Astrocyte (in vitro differentiated cells and primary cell): ENCODE results near the gene ANKDD1B. TPM values are rescaled to one million over a fixed set of nuclear protein-coding genes. Genes with fewer than 3 reads are reported as not detected.

Experiments
- DNase-seq: peaks from one replicate; pipeline ENCODE4 v3.0.0-alpha.2; 2010; ENCODE audit warnings: low read depth
- FAIRE-seq: peaks from 2 replicates; lab custom pipeline; 2011; peaks lifted over from hg19 to GRCh38; lab: Jason Lieb, UNC
- H2AFZ ChIP-seq: 2 replicates; pipeline ENCODE4 v1.6.0; 2012; ENCODE audit warnings: low read depth, low read length, inconsistent platforms
- H3K27ac ChIP-seq: 2 replicates; pipeline ENCODE4 v1.5.1; 2011; ENCODE audit warnings: low read depth, low read length, inconsistent platforms
- H3K27me3 ChIP-seq: 2 replicates; pipeline ENCODE4 v1.6.0; 2011; ENCODE audit warnings: low read length, inconsistent platforms; ENCODE audit not compliant: insufficient read depth
- H3K36me3 ChIP-seq: 2 replicates; pipeline ENCODE4 v1.5.1; 2011; ENCODE audit warnings: low read length, inconsistent platforms; ENCODE audit not compliant: insufficient read depth
- H3K4me1 ChIP-seq: 2 replicates; pipeline ENCODE4 v1.5.1; 2011; ENCODE audit warnings: low read length, inconsistent platforms; ENCODE audit not compliant: insufficient read depth
- H3K4me2 ChIP-seq: 2 replicates; pipeline ENCODE4 v1.6.0; 2012; ENCODE audit warnings: low read length, inconsistent platforms
- H3K4me3 ChIP-seq: 2 replicates; pipeline ENCODE4 v1.5.1; 2011; ENCODE audit warnings: low read depth, mild to moderate bottlenecking, low read length, inconsistent platforms; ENCODE audit not compliant: insufficient read depth
- H3K79me2 ChIP-seq: 2 replicates; pipeline ENCODE4 v1.6.0; 2012; ENCODE audit warnings: mild to moderate bottlenecking, low read length, inconsistent platforms; ENCODE audit not compliant: insufficient read depth
- H3K9ac ChIP-seq: 2 replicates; pipeline ENCODE4 v1.6.0; 2012; ENCODE audit warnings: mild to moderate bottlenecking, low read length, inconsistent platforms
- H3K9me3 ChIP-seq: 2 replicates; pipeline ENCODE4 v1.5.1; 2012; ENCODE audit warnings: low read depth, mild to moderate bottlenecking, low read length, inconsistent platforms; ENCODE audit not compliant: insufficient read depth
- H4K20me1 ChIP-seq: 2 replicates; pipeline ENCODE4 v1.6.0; 2012; ENCODE audit warnings: low read length, inconsistent platforms; ENCODE audit not compliant: insufficient read depth
- H3K27ac Mint-ChIP-seq: one replicate; pipeline ENCODE4 v1.8.0; 2021; ENCODE audit warnings: mild to moderate bottlenecking, mixed read lengths; ENCODE audit not compliant: unreplicated experiment
- H3K27me3 Mint-ChIP-seq: one replicate; pipeline ENCODE4 v1.8.0; 2021; ENCODE audit warnings: low read depth, mixed read lengths; ENCODE audit not compliant: unreplicated experiment
- H3K36me3 Mint-ChIP-seq: one replicate; pipeline ENCODE4 v1.8.0; 2021; ENCODE audit warnings: low read depth, mixed read lengths; ENCODE audit not compliant: unreplicated experiment
- H3K4me1 Mint-ChIP-seq: one replicate; pipeline ENCODE4 v1.8.0; 2021; ENCODE audit warnings: low read depth, mixed read lengths; ENCODE audit not compliant: unreplicated experiment
- H3K4me3 Mint-ChIP-seq: one replicate; pipeline ENCODE4 v1.8.0; 2021; ENCODE audit warnings: mild to moderate bottlenecking, moderate library complexity, mixed read lengths; ENCODE audit not compliant: unreplicated experiment
- H3K9me3 Mint-ChIP-seq: one replicate; pipeline ENCODE4 v1.8.0; 2021; ENCODE audit warnings: mild to moderate bottlenecking, mixed read lengths; ENCODE audit not compliant: unreplicated experiment
- EZH2 ChIP-seq: IDR thresholded peaks from 2 replicates; pipeline ENCODE4 v1.6.1; 2012; ENCODE audit warnings: mild to moderate bottlenecking, low read length, inconsistent platforms; ENCODE audit not compliant: insufficient read depth
- total RNA-seq: library from RNA; stranded (reverse); gene quantifications from 2 replicates; pipeline ENCODE4 v1.2.1, GENCODE V29; 2021
- TF ChIP-seq, protein P1 (sequence below): IDR thresholded peaks from 2 replicates; pipeline ENCODE4 v1.5.1; 2011; ENCODE audit warnings: low read depth, mild to moderate bottlenecking, inconsistent platforms, low read length, moderate library complexity; ENCODE audit not compliant: insufficient read depth

Gene ANKDD1B
- total RNA-seq, 1 donor from 2014 or later, result 0.59 TPM

DNA sequence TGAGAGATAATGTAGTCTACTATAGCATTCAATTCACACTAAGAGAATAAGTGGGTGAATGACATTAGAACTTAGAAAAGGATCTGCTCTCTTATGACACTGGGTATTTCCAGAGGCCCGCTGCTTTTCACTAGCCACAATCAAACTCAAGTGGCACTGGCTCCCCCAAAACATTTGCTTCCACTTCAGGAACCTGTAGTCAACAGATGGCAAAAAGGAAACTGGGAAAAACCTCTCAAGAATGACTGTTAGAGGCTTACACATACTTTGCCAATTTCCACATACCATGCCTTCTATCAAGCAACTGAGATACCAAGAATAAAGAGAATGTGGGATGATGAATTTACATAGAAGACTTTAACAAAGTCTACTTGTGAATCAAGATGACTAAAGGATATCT is 94.8 kb downstream of the ANKDD1B start:
- Histone ChIP-seq H3K4me3 (no peak overlapping the region), H3K4me1 (no peaks in the 10 kb centered on the region), H3K4me2 (no peak overlapping the region), H3K9ac (no peak overlapping the region), H3K79me2 (peaks cover 5% of the 10 kb centered on the region), H3K27ac (no peak overlapping the region), H2AFZ (no peak overlapping the region), H3K36me3 (peaks cover 6% of the 10 kb centered on the region), H3K27me3 (no peaks in the 10 kb centered on the region), H4K20me1 (no peaks in the 10 kb centered on the region), H3K9me3 (no peaks in the 10 kb centered on the region)
- no peak overlapping the region for H3K4me3 Mint-ChIP-seq
- no peaks in the 10 kb centered on the region for H3K27me3 Mint-ChIP-seq
- DNase-seq (peak; percentile 11), FAIRE-seq (no peak)
- peaks cover 5% of the 10 kb centered on the region for H3K36me3 Mint-ChIP-seq
- H3K27ac Mint-ChIP-seq, result no peak overlapping the region
- no peaks in the 10 kb centered on the region for H3K9me3 Mint-ChIP-seq
- TF ChIP-seq, protein P1, sequence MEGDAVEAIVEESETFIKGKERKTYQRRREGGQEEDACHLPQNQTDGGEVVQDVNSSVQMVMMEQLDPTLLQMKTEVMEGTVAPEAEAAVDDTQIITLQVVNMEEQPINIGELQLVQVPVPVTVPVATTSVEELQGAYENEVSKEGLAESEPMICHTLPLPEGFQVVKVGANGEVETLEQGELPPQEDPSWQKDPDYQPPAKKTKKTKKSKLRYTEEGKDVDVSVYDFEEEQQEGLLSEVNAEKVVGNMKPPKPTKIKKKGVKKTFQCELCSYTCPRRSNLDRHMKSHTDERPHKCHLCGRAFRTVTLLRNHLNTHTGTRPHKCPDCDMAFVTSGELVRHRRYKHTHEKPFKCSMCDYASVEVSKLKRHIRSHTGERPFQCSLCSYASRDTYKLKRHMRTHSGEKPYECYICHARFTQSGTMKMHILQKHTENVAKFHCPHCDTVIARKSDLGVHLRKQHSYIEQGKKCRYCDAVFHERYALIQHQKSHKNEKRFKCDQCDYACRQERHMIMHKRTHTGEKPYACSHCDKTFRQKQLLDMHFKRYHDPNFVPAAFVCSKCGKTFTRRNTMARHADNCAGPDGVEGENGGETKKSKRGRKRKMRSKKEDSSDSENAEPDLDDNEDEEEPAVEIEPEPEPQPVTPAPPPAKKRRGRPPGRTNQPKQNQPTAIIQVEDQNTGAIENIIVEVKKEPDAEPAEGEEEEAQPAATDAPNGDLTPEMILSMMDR, result no peak
- no peak for TF ChIP-seq EZH2
- peaks cover 3% of the 10 kb centered on the region for H3K4me1 Mint-ChIP-seq

DNA sequence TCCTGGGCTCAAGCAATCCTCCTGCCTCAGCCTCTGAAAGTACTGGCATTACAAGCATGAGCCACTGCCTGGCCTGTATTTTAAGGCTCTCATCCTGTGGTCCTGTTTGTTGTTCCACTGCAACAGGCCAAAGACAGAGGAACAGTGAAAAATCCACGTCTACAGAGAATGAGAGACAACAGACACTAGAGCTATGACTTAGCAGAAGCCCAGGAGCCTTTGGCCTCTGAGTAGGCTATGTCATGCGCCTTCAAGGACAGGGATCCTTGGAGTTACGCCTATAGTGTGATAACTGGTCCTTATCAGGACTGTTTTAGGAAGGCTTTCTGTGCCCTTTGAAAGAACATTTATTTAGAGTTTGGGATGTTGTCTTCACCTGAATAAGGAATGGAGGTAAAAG is 95.5 kb downstream of the ANKDD1B start:
- Histone ChIP-seq H4K20me1 (no peaks in the 10 kb centered on the region), H3K4me3 (no peak overlapping the region), H3K4me2 (no peak overlapping the region), H3K27ac (no peak overlapping the region), H2AFZ (no peak overlapping the region), H3K9ac (no peak overlapping the region), H3K27me3 (no peaks in the 10 kb centered on the region), H3K4me1 (no peaks in the 10 kb centered on the region), H3K9me3 (no peaks in the 10 kb centered on the region), H3K79me2 (peaks cover 10% of the 10 kb centered on the region), H3K36me3 (peaks cover 5% of the 10 kb centered on the region)
- H3K4me3 Mint-ChIP-seq, result no peak overlapping the region
- no peak for DNase-seq
- TF ChIP-seq EZH2, result no peak
- TF ChIP-seq, protein P1, result no peak
- peaks cover 4% of the 10 kb centered on the region for H3K36me3 Mint-ChIP-seq
- no peak overlapping the region for H3K27ac Mint-ChIP-seq
- no peak for FAIRE-seq
- no peaks in the 10 kb centered on the region for H3K9me3 Mint-ChIP-seq
- H3K27me3 Mint-ChIP-seq, result no peaks in the 10 kb centered on the region
- peaks cover 3% of the 10 kb centered on the region for H3K4me1 Mint-ChIP-seq

DNA sequence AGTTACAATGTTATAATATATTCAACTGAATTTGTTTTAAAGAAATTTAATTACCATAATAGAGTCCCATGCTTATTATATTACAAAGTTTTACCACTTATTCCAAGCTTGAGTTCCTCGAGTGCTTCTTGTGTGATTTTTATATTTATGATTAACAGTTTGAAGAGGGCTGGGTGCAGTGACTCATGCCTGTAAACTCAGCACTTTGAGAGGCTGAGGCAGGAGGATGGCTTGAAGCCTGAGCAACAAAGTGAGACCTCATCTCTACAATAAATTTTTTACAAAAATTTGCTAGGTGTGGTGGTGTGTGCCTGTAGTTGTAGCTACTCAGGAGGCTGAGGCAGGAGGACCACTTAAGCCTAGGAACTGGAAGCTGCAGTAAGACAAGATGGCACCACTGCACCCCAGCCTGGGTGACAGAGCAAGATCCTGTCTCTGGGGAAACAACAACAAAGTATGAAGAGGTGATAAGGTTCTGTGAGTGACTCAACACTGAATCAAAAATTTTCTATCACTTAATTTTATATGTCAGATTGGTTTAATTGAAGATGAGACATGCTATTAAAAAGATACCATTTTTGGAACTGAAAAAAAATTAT is 96.8 kb downstream of the ANKDD1B start:
- Histone ChIP-seq H3K4me2 (no peak overlapping the region), H3K4me3 (no peak overlapping the region), H3K9ac (no peak overlapping the region), H3K27ac (no peak overlapping the region), H3K9me3 (no peaks in the 10 kb centered on the region), H3K27me3 (no peaks in the 10 kb centered on the region), H3K36me3 (peaks cover 3% of the 10 kb centered on the region), H3K4me1 (no peaks in the 10 kb centered on the region), H4K20me1 (no peaks in the 10 kb centered on the region), H2AFZ (no peak overlapping the region), H3K79me2 (peaks cover 14% of the 10 kb centered on the region)
- no peaks in the 10 kb centered on the region for H3K27me3 Mint-ChIP-seq
- TF ChIP-seq EZH2, result no peak
- TF ChIP-seq, protein P1, result no peak
- no peaks in the 10 kb centered on the region for H3K36me3 Mint-ChIP-seq
- FAIRE-seq (no peak), DNase-seq (no peak)
- no peaks in the 10 kb centered on the region for H3K9me3 Mint-ChIP-seq
- H3K4me1 Mint-ChIP-seq, result peaks cover 3% of the 10 kb centered on the region
- no peak overlapping the region for H3K4me3 Mint-ChIP-seq
- no peak overlapping the region for H3K27ac Mint-ChIP-seq
